Activated CD4-positive, alpha-beta T cell treated with anti-CD3 and anti-CD28 coated beads, Interleukin-2, Interleukin-4, amounts not matched to agents 100 ng/mL and 50 ng/mL, durations not matched to agents 16 hours and 8 hours (primary cell): ENCODE results near the gene HBM.
"Not testable (repeated sequence)": the region's sequence is repeated elsewhere in the genome, so short reads cannot be mapped to it uniquely, and the experiment has no call there.

Experiments used
- DNase-seq: peaks from one replicate; pipeline ENCODE4 v3.0.0-alpha.2; 2020; ENCODE audit warnings: low spot score

Gene HBM

DNA sequence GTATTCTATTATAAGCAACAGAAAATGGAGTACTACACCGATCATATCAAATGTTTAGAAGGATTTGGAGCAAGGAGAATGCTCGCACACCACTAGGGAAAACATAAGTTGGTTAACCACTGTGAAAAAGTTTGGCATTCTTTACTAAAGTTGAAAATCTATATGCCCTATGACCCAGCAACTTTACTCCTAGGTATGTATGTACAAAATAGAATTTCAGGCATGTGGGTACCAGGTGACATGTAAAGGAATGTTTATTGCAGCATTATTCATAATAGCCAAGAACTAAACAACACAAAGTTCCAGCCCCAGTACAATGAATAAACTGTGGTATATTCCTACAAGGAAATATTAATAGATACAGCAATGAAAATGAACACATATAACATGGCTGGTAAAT is 19.1 kb upstream of the HBM start:
- no peak for DNase-seq

DNA sequence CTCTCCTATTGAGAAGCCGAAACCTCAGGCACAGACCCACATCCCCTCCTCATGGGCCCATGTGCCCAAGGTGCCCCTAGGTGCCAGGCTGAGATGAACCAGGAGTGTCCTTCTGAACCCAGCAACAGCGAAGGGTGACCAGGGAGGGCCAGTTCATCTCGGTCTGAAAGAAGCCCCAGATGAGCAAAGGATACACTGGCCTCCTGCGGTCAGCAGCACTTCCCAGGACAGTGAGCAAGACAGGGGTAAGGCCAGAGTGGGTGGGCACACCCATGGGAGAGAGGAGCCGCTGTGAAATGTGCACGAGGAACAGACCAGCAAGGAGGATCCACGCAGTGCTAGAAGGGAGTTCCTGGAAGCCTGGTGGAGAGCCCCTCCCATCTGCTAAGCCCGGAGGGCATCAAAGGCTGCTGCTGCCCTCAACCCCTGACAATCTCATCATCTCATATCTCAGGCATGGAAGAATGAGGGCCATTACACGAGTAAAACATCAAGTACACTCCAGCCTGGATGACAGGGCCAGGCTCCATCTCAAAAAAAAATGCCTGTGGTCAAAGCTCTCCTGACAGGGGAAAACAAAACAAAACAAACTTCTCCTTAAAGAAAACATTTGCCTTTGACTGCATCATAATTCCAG is 16.6 kb upstream of the HBM start:
- DNase-seq, result no peak

DNA sequence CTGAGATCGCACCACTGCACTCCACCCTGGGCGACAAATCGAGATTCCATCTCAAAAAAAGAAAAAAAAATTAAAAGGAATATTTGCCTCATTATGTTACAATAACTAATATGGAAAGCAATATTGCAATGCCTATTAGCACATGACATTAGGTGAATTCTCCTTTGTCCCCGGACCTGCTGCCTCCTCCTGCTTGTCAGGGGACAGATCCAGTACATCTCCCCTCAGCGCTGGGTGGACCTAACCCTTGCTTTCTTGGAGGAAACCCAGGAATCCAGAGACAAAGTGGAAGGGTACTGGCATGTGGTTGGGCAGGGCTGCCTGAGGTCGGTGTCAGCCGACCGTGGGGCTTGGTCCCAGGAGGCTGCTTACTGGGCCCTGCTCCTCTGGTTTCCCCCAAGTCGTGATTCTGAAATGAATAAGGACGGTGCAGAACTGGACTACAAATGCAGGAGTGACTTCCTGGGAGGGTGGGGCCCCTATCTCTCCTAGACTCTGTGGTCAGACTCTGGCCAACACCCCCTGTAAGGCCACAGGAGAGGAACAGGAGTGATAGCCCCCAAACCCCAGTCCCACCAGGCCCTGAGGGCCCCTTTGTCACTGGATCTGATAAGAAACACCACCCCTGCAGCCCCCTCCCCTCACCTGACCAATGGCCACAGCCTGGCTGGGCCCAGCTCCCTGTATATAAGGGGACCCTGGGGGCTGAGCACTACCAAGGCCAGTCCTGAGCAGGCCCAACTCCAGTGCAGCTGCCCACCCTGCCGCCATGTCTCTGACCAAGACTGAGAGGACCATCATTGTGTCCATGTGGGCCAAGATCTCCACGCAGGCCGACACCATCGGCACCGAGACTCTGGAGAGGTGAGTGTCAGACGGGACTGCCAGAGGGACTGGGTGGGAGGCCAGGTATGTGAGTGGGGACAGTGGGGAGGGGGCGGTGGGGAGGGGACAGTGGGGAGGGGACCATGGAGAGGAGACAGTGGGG is 13.3 kb upstream of the HBM start, which contains the start of gene HBZ:
TSS of gene HBZ (plus strand) at position 504 of the 988 bp plus-strand sequence. CDS start at position 770, 266 bp downstream.
- no peak for DNase-seq

DNA sequence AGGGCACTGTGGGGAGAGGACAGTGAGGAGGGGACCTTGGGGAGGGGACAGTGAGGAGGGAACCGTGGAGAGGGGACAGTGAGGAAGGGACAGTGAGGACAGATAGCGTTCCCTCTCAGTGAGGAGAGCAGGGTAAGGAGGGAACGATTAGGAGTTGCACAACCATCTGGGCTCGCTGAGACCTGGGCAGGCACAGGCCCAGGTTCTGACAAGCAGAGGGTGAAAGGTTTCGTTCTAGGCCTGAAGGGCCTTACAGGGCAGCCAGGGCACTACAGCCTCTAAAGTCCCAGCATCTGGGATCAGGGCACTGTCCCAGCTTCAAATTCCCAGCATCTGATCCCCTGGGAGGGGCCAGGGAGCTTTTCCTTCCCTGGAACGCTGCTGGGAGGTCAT is 12.7 kb upstream of the HBM start:
- not testable (repeated sequence) for DNase-seq

DNA sequence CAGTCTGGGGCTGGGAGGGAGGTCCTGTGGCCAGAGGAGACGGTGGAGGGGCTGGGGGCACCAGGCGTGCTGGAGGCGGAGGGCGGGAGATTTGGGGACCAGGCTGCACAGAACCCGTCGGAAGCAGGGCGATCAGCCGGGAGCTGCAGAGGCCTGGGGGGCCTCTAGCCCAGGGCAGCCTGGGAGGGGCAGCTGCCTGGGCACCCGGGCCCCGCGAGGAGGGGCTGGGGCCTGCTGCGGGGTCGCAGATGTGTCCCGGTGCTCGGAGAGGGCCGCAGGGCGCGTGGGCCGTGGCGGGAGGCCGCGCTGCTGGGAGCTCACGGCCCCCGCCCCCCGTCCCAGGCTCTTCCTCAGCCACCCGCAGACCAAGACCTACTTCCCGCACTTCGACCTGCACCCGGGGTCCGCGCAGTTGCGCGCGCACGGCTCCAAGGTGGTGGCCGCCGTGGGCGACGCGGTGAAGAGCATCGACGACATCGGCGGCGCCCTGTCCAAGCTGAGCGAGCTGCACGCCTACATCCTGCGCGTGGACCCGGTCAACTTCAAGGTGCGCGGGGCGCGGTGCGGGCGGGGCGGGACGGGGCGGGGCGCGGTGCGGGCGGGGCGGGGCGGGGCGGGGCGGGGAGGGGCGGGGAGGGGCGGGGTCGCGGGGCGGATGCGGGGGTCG is 12.1 kb upstream of the HBM start:
- not testable (repeated sequence) for DNase-seq

DNA sequence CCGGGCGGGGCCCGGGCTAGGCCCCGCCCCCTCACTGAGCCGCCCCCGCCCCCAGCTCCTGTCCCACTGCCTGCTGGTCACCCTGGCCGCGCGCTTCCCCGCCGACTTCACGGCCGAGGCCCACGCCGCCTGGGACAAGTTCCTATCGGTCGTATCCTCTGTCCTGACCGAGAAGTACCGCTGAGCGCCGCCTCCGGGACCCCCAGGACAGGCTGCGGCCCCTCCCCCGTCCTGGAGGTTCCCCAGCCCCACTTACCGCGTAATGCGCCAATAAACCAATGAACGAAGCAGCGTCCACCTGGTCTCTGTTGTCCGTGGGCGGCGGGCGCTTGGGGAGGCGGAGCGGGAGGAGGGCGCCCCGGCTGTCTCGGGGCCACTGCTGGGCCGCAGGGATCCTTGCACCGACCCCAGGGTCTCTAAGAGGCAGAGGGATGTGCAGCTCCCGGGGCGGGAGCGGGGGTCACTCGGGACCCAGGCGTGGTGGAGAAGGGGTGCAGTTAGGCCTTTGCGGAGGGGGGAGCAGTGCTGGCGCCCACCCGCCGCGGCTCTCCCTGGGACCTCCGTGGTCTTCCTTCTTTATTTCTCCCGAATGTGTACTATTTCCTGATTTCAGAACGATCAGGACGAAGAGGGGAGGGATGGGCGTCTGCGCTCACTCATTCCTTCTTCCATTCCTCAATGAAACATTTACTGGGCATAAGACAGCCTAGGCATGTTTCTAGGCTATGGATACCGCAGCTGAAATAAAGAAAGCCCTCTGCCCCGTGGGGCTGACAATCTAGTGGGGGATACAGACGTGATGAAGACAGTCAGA is 11.4 kb upstream of the HBM start:
- DNase-seq, result no peak

DNA sequence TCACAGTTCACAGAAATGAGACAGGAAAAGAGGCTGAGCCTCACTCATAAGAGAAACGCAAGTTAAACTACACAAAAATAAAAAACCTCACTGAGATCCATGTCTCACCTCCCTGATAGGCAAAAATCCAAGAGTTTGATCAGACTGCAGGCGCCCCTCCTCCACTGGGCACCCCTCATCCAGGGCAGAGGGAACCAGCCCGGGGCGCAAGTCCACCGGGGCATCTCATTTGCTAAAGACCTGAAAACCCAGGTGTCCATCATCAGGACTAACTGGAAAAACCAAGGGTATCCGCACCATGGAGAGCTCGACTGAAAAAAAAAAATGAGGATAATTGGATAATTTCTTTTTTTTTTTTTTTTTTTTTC is 10.8 kb upstream of the HBM start:
- no peak for DNase-seq

DNA sequence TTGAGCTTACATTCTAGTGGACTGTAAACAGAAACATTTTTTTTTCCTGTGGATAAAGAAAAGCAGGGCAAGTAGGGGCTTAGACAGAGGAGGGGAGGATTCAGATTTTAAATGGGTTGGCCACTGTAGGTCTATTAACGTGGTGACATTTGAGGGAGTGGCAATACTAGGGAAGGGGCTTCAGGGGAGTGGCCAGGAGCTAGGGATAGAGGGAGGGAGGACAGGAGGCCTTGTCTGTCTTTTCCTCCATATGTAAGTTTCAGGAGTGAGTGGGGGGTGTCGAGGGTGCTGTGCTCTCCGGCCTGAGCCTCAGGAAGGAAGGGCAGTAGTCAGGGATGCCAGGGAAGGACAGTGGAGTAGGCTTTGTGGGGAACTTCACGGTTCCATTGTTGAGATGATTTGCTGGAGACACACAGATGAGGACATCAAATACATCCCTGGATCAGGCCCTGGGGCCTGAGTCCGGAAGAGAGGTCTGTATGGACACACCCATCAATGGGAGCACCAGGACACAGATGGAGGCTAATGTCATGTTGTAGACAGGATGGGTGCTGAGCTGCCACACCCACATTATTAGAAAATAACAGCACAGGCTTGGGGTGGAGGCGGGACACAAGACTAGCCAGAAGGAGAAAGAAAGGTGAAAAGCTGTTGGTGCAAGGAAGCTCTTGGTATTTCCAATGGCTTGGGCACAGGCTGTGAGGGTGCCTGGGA is 6.5 kb upstream of the HBM start:
- DNase-seq, result no peak

DNA sequence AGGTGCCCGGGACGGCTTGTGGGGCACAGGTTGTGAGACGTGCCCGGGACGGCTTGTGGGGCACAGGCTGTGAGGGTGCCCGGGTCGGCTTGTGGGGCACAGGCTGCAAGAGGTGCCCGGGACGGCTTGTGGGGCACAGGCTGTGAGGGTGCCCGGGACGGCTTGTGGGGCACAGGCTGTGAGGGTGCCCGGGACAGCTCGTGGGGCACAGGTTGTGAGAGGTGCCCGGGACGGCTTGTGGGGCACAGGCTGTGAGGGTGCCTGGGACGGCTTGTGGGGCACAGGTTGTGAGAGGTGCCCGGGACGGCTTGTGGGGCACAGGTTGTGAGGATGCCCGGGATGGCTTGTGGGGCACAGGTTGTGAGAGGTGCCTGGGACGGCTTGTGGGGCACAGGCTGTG is 5.5 kb upstream of the HBM start:
- DNase-seq, result not testable (repeated sequence)

DNA sequence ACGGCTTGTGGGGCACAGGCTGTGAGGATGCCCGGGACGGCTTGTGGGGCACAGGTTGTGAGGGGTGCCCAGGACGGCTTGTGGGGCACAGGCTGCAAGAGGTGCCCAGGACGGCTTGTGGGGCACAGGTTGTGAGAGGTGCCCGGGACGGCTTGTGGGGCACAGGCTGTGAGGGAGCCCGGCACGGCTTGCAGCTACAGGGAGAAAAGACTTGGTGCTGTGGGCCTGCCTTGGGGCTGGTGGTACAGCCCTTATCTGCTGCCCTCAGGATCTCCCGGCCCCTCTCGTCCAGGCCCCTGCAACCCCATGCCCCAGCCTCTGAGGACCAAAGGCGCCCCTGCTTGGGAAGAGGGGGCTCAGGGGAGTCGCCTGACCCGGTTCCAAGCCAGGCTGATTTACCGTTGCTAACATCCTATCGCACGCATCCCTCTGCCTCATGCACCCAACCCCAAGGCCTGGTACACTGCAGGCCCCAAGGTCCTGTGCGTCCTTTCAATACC is 5.0 kb upstream of the HBM start:
- no peak for DNase-seq

DNA sequence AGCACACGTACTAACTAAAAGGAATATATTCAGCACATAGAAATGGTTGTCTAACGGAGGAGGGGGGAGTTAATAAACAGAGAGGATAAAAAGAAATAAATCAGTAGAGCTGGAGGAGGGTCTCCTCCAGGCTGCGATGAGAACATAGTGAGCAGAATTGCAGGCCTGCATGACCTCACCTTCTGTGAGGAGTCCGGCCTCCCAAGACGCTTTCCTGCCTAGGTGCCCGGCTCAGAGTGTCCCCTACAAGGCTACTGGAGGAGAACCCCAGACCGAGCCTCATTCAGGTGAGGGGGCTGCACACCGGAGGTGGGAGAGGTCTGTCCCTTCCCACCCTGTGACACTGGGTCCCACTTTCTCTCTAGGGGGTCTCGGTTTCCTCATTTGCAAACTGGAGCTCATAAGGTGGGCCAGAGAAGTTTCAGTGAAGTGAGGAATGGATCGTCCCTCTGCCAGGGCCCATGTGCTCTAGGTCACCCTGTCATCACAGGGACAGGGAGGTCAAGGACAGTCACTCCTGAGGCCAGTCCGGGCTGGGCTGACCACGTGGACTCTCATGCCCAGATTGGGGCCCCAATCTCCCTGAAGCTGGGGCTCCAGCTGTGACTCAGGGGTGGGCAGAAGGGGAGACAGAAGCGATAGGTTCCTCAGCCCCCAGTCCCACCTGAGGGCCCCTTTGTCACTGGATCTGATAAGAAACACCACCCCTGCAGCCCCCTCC is 3.3 kb upstream of the HBM start:
- no peak for DNase-seq

DNA sequence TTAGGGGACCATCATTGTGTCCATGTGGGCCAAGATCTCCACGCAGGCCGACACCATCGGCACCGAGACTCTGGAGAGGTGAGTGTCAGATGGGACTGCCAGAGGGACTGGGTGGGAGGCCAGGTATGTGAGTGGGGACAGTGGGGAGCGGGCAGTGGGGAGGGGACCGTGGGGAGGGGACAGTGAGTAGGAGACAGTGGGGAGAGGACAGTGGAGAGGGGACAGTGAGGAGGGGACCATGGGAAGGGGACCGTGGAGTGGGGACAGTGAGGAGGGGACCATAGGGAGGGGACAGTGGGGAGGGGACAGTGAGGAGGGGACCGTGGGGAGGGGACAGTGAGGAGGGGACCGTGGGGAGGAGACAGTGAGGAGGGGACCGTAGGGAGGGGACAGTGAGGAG is 2.6 kb upstream of the HBM start:
- DNase-seq, result not testable (repeated sequence)

DNA sequence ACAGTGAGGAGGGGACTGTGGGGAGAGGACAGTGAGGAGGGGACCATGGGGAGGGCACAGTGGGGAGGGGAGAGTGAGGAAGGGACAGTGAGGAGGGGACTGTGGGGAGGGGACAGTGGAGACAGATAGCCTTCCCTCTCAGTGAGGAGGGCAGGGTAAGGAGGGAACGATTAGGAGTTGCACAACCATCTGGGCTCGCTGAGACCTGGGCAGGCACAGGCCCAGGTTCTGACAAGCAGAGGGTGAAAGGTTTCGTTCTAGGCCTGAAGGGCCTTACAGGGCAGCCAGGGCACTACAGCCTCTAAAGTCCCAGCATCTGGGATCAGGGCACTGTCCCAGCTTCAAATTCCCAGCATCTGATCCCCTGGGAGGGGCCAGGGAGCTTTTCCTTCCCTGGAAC is 2.1 kb upstream of the HBM start:
- not testable (repeated sequence) for DNase-seq

DNA sequence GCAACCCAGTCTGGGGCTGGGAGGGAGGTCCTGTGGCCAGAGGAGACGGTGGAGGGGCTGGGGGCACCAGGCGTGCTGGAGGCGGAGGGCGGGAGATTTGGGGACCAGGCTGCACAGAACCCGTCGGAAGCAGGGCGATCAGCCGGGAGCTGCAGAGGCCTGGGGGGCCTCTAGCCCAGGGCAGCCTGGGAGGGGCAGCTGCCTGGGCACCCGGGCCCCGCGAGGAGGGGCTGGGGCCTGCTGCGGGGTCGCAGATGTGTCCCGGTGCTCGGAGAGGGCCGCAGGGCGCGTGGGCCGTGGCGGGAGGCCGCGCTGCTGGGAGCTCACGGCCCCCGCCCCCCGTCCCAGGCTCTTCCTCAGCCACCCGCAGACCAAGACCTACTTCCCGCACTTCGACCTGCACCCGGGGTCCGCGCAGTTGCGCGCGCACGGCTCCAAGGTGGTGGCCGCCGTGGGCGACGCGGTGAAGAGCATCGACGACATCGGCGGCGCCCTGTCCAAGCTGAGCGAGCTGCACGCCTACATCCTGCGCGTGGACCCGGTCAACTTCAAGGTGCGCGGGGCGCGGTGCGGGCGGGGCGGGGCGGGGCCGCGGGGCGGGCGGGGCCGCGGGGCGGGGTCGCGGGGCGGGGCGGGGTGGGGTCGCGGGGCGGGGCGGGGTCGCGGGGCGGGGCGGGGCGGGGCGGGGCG is 1.5 kb upstream of the HBM start:
- not testable (repeated sequence) for DNase-seq

DNA sequence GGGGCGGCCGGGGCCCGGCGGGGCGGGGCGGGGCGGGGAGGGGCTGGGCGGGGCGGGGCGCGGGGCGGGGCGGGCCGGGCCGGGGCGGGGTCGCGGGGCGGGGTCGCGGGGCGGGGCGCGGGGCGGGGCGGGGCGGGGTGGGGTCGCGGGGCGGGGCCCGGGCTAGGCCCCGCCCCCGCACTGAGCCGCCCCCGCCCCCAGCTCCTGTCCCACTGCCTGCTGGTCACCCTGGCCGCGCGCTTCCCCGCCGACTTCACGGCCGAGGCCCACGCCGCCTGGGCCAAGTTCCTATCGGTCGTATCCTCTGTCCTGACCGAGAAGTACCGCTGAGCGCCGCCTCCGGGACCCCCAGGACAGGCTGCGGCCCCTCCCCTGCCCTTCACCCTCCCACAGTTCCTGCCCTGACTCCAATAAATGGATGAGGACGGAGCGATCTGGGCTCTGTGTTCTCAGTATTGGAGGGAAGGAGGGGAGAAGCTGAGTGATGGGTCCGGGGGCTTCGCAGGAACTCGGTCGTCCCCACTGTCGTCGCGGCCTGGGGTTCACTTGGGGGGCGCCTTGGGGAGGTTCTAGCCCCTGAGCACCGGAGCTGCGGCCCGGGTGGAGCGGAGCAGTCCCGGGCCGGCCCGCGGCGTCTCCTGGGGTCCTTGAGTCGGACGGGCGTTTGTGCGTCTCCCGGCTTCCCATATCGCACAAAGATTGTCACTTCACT is 795 bp upstream of the HBM start:
- DNase-seq, result no peak

DNA sequence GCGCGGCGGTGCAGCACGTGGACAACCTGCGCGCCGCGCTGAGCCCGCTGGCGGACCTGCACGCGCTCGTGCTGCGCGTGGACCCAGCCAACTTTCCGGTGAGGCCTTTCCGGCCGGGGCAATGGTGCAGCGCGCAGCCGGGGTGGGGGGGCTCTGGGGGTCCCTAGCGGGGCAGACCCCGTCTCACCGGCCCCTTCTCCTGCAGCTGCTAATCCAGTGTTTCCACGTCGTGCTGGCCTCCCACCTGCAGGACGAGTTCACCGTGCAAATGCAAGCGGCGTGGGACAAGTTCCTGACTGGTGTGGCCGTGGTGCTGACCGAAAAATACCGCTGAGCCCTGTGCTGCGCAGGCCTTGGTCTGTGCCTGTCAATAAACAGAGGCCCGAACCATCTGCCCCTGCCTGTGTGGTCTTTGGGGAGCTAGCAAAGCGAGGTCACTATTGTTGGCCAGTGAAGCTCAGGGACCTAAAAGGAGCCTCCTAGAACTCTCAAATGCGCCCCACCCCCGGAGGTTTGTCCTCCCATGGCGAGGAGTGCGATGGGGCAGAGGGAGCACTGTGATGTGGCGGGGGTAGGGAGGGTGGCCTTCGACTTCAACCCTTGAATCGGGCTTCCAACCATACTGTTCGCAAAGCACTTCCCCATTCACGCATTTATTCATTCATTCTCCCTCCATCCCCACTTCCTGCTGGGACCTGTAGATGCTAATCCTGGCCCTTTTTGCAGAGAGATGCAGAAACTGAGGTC is 770 bp downstream of the HBM start:
- DNase-seq, result no peak

DNA sequence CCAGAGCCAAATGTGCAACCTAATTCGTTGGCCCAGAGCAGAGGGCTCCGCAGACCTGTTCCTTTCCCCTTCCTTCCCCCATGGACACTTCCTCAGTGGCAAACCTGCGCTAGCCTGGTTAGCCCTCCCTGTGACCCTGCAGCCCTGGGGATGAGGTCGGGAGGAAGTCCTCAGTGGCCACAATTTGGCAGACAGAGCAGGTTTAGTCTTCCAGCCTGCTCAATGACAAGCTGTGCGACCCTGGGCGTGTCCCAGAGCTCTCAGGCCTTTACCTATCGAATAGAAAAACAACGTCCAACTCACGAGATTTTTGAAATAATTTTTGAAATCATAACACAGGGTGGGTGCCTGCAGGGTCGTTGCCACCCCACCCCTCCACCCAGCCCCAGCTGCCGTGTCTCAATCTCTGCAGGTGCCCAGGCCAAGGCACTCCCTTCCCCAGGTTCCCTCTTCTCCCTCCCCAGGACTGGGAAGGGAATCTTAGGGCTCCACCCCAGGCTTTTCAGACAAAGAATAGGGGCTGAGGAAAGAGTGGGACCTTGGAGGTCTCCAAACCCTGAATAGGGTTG is 1.4 kb downstream of the HBM start:
- DNase-seq, result no peak

DNA sequence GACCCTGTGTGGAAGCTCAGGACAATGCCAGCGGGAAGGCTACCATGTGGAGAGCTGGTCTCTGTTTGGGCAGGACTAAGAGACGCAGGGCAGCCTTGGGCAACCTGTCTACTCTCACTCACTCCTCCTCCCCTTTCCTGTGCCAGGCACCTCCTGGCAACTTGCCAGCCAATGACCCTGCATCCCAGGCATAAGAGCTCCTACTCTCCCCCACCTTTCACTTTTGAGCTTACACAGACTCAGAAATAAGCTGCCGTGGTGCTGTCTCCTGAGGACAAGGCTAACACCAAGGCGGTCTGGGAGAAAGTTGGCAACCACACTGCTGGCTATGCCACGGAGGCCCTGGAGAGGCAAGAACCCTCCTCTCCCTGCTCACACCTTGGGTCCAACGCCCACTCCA is 2.6 kb downstream of the HBM start:
- DNase-seq, result no peak
